Measurements from ENCODE around the gene CORO6. TPM values are rescaled to one million over a fixed set of nuclear protein-coding genes. Genes with fewer than 3 reads are reported as not detected.

The CORO6 gene
- polyA plus RNA-seq, 1 donor (not counting 4 experiments of a cell fraction or from before 2014, with no cell fraction given): 20.5 TPM

DNA sequence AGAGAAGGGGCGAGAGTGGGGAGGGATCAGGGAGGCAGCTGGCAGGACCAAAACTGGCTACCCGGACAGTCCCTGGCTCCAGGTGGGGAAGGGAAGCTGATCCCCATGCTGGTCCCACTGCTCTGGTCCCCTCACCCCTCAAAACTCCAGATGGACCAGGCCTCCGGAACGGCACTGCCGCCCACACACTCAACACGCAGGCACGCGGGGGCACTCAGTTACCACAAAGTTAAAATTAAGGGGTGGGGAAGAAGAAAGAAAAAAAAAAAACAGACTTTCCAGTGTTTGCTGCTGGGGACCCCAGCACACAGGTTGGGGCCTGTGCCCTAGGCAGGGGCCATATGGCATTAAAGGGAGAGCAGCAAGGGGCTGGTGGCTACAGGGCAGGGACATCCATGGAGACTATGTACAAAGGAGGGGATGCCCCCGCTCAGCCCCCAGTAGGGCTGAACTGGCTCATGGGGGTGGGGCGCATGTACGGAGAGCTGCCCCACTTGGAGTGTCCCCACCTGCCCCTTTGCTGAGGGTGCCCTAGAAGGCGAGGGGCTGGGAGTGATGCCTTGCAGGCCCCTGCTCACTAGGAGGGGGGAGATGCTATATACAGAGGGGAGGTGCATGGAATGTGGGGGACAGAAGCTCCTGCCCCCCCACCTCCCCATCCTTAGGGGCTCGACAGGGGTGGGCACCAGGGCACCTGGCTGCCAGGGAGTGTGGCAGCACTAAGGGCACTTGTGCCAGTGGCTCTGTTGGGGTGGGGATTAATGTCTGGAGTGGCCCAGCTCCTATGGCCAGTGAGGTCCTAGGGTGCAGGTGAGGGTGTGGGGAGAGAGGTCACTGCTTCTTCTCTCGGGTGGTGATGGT lies 48.6 kb downstream of the CORO6 start:
- Histone ChIP-seq H3K4me3 (ENCODE audit: control insufficient read depth in 2 of 3, extremely low read depth in 1 of 3, insufficient read depth in 2 of 3, low read depth in 1 of 3, low read length in 3 of 3) (no peak overlapping the region), H3K4me2 (ENCODE audit: control insufficient read depth, extremely low read depth, insufficient read depth, low read depth, low read length) (no peak overlapping the region), H3K9me1 (ENCODE audit: control insufficient read depth, extremely low read depth, insufficient read depth, low read length) (no peaks in the 10 kb centered on the region), H3K4me1 (ENCODE audit: control insufficient read depth, extremely low read depth, insufficient read depth, low read length) (peaks cover 8% of the 10 kb centered on the region), H3K9ac (ENCODE audit: control insufficient read depth, extremely low read depth, insufficient read depth, low read length) (no peak overlapping the region), H2AFZ (ENCODE audit: control insufficient read depth, low read length) (no peak overlapping the region), H3K27me3 (ENCODE audit: control insufficient read depth, extremely low read depth, insufficient read depth, low read length) (no peaks in the 10 kb centered on the region), H3K9me3 (ENCODE audit: control insufficient read depth, low read depth, low read length) (no peaks in the 10 kb centered on the region), H3K27ac (ENCODE audit: control insufficient read depth, insufficient read depth, low read length) (no peak overlapping the region), H3K36me3 (ENCODE audit: control insufficient read depth in 2 of 2, extremely low read depth in 1 of 2, insufficient read depth in 2 of 2, low read length in 2 of 2) (peaks cover 24 to 44% of the 10 kb centered on the region in 2 experiments), H3K79me2 (ENCODE audit: control insufficient read depth, insufficient read depth, low read length) (no peaks in the 10 kb centered on the region), H4K20me1 (ENCODE audit: control insufficient read depth, extremely low read depth, insufficient read depth, low read length) (peaks cover 5% of the 10 kb centered on the region)
- TF ChIP-seq EZH2 (IDR thresholded peaks at IDR 0.05; ENCODE audit: low read length): no peak
- no peak for TF ChIP-seq CTCF (optimal IDR thresholded peaks at IDR 0.05 in 1 of 3, IDR thresholded peaks at IDR 0.05 in 1 of 3, conservative IDR thresholded peaks at IDR 0.05 in 1 of 3; ENCODE audit: extremely low read depth in 1 of 3, insufficient read depth in 2 of 3, low read length in 3 of 3)
- FAIRE-seq (no peak), DNase-seq (ENCODE audit: low read depth, low spot score) (no peak)
- dilution Hi-C loops (cut with MboI; ENCODE audit: extremely low pct_ligation_motif_present, low sequenced_read_pairs): no loop called here

DNA sequence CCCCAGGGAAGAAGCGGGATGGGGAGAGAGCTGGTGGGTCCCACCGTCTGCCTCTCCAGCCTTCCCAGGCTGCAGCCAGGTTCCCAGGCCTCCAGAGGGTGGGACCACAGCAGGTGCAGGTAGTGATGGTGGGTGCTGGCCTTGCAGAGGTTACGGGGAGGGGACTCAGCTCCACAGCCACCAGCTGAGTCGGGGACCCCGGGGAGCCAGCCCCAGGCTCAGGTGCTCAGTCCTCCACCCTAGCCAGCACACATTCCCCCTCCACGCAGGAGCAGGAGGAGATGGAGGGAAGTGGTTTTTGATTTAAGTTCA lies 49.2 kb downstream of the CORO6 start:
- Histone ChIP-seq H3K27me3 (ENCODE audit: control insufficient read depth, extremely low read depth, insufficient read depth, low read length) (no peaks in the 10 kb centered on the region), H3K9me1 (ENCODE audit: control insufficient read depth, extremely low read depth, insufficient read depth, low read length) (no peaks in the 10 kb centered on the region), H3K36me3 (ENCODE audit: control insufficient read depth in 2 of 2, extremely low read depth in 1 of 2, insufficient read depth in 2 of 2, low read length in 2 of 2) (peaks cover 18 to 42% of the 10 kb centered on the region in 2 experiments), H3K4me1 (ENCODE audit: control insufficient read depth, extremely low read depth, insufficient read depth, low read length) (peaks cover 10% of the 10 kb centered on the region), H3K79me2 (ENCODE audit: control insufficient read depth, insufficient read depth, low read length) (no peaks in the 10 kb centered on the region), H3K4me3 (ENCODE audit: control insufficient read depth in 2 of 3, extremely low read depth in 1 of 3, insufficient read depth in 2 of 3, low read depth in 1 of 3, low read length in 3 of 3) (no peak overlapping the region), H3K4me2 (ENCODE audit: control insufficient read depth, extremely low read depth, insufficient read depth, low read depth, low read length) (no peak overlapping the region), H3K27ac (ENCODE audit: control insufficient read depth, insufficient read depth, low read length) (no peak overlapping the region), H3K9me3 (ENCODE audit: control insufficient read depth, low read depth, low read length) (no peaks in the 10 kb centered on the region), H4K20me1 (ENCODE audit: control insufficient read depth, extremely low read depth, insufficient read depth, low read length) (peaks cover 5% of the 10 kb centered on the region), H3K9ac (ENCODE audit: control insufficient read depth, extremely low read depth, insufficient read depth, low read length) (no peak overlapping the region), H2AFZ (ENCODE audit: control insufficient read depth, low read length) (no peak overlapping the region)
- dilution Hi-C loops (cut with MboI; ENCODE audit: extremely low pct_ligation_motif_present, low sequenced_read_pairs): no loop called here
- no peak for DNase-seq (ENCODE audit: low read depth, low spot score)
- FAIRE-seq: no peak
- no peak for TF ChIP-seq EZH2 (IDR thresholded peaks at IDR 0.05; ENCODE audit: low read length)
- TF ChIP-seq CTCF (optimal IDR thresholded peaks at IDR 0.05 in 1 of 3, IDR thresholded peaks at IDR 0.05 in 1 of 3, conservative IDR thresholded peaks at IDR 0.05 in 1 of 3; ENCODE audit: extremely low read depth in 1 of 3, insufficient read depth in 2 of 3, low read length in 3 of 3): no peak

Data from keratinocyte (primary cell).